ENCODE results near the gene PDE6C. TPM values are rescaled to one million over a fixed set of nuclear protein-coding genes. Genes with fewer than 3 reads are reported as not detected.
A peak's percentile ranks its signal among the peaks of the same experiment; 100 is the strongest.

The PDE6C gene
- total RNA-seq: not detected

GRCh38 chr10:93612311-93612710, at the start of gene PDE6C:
PDE6C (plus strand) TSS chr10:93612537; CDS start chr10:93612726, 189 bp downstream.
- Mint-ChIP-seq H3K4me1 (ENCODE audit: low read depth in 2 of 2) (no peaks in the 10 kb centered on the region), H3K27me3 (peaks cover 13 to 23% of the 10 kb centered on the region in 2 donors), H3K36me3 (no peaks in the 10 kb centered on the region), H3K4me3 (no peak within 1 kb of the TSS), H3K27ac (no peak within 1 kb of the TSS), H3K9me3 (no peaks in the 10 kb centered on the region)
- DNase-seq (ENCODE audit: low spot score): no peak
- ATAC-seq: no peak

GRCh38 chr10:93565446-93565845, 46.9 kb upstream of the PDE6C start:
- no peaks in the 10 kb centered on the region for H3K36me3 Mint-ChIP-seq
- H3K4me1 Mint-ChIP-seq (ENCODE audit: low read depth in 2 of 2): peaks cover 0 to 7% of the 10 kb centered on the region in 2 donors
- DNase-seq (ENCODE audit: low spot score): no peak
- no peak overlapping the region for H3K4me3 Mint-ChIP-seq
- peaks cover 33 to 59% of the 10 kb centered on the region in 2 donors for H3K27me3 Mint-ChIP-seq
- H3K27ac Mint-ChIP-seq: no peak overlapping the region
- no peaks in the 10 kb centered on the region for H3K9me3 Mint-ChIP-seq
- ATAC-seq: no peak

- Mint-ChIP-seq H3K4me1 (ENCODE audit: low read depth in 2 of 2) (peaks cover 0 to 3% of the 10 kb centered on the region in 2 donors), H3K36me3 (no peaks in the 10 kb centered on the region), H3K27me3 (peaks cover 31 to 55% of the 10 kb centered on the region in 2 donors), H3K9me3 (no peaks in the 10 kb centered on the region), H3K27ac (no peak within 1 kb of the TSS), H3K4me3 (no peak within 1 kb of the TSS)
- peak in 1 of 2 donors; percentile 22 for ATAC-seq
- DNase-seq (ENCODE audit: low spot score): no peak
Observed at GRCh38 chr10:93566435-93567276, 45.7 kb upstream of the PDE6C start, which contains the start of gene FFAR4. FFAR4 (plus strand) TSS chr10:93566665; CDS start chr10:93566721, 56 bp downstream.

- DNase-seq (ENCODE audit: low spot score): no peak
- no peaks in the 10 kb centered on the region for H3K9me3 Mint-ChIP-seq
- ATAC-seq: no peak
- no peaks in the 10 kb centered on the region for H3K36me3 Mint-ChIP-seq
- H3K27me3 Mint-ChIP-seq: peaks cover 37 to 56% of the 10 kb centered on the region in 2 donors
- peaks cover 0 to 3% of the 10 kb centered on the region in 2 donors for H3K4me1 Mint-ChIP-seq (ENCODE audit: low read depth in 2 of 2)
- H3K27ac Mint-ChIP-seq: no peak overlapping the region
- H3K4me3 Mint-ChIP-seq: no peak overlapping the region
Observed at GRCh38 chr10:93567277-93568104, 44.8 kb upstream of the PDE6C start.

GRCh38 chr10:93568105-93568390, 44.3 kb upstream of the PDE6C start:
- ATAC-seq (no peak), DNase-seq (ENCODE audit: low spot score) (no peak)
- H3K36me3 Mint-ChIP-seq: no peaks in the 10 kb centered on the region
- peaks cover 42 to 62% of the 10 kb centered on the region in 2 donors for H3K27me3 Mint-ChIP-seq
- no peak overlapping the region for H3K4me3 Mint-ChIP-seq
- H3K27ac Mint-ChIP-seq: no peak overlapping the region
- peaks cover 0 to 3% of the 10 kb centered on the region in 2 donors for H3K4me1 Mint-ChIP-seq (ENCODE audit: low read depth in 2 of 2)
- no peaks in the 10 kb centered on the region for H3K9me3 Mint-ChIP-seq

- ATAC-seq: no peak
Observed at GRCh38 chr10:93570383-93570782, 42.0 kb upstream of the PDE6C start.

GRCh38 chr10:93572606-93573005, 39.7 kb upstream of the PDE6C start:
- H3K27ac Mint-ChIP-seq: no peak overlapping the region
- ATAC-seq (no peak), DNase-seq (ENCODE audit: low spot score) (no peak)
- no peak overlapping the region for H3K4me3 Mint-ChIP-seq
- H3K9me3 Mint-ChIP-seq: no peaks in the 10 kb centered on the region
- H3K27me3 Mint-ChIP-seq: peaks cover 32 to 62% of the 10 kb centered on the region in 2 donors
- H3K36me3 Mint-ChIP-seq: no peaks in the 10 kb centered on the region
- no peaks in the 10 kb centered on the region for H3K4me1 Mint-ChIP-seq (ENCODE audit: low read depth in 2 of 2)

More at GRCh38 chr10:93570383-93570782, 42.0 kb upstream of the PDE6C start:
- Mint-ChIP-seq H3K4me1 (ENCODE audit: low read depth in 2 of 2) (peaks cover 0 to 3% of the 10 kb centered on the region in 2 donors), H3K27me3 (peaks cover 43 to 70% of the 10 kb centered on the region in 2 donors), H3K4me3 (no peak overlapping the region), H3K9me3 (no peaks in the 10 kb centered on the region), H3K36me3 (no peaks in the 10 kb centered on the region), H3K27ac (no peak overlapping the region)
- DNase-seq (ENCODE audit: low spot score): no peak

- no peaks in the 10 kb centered on the region for H3K9me3 Mint-ChIP-seq
- no peaks in the 10 kb centered on the region for H3K4me1 Mint-ChIP-seq (ENCODE audit: low read depth in 2 of 2)
- H3K36me3 Mint-ChIP-seq: no peaks in the 10 kb centered on the region
- peaks cover 29 to 63% of the 10 kb centered on the region in 2 donors for H3K27me3 Mint-ChIP-seq
- DNase-seq (ENCODE audit: low spot score): no peak
- H3K27ac Mint-ChIP-seq: no peak overlapping the region
- no peak for ATAC-seq
- H3K4me3 Mint-ChIP-seq: no peak overlapping the region
Observed at GRCh38 chr10:93573051-93573909, 39.1 kb upstream of the PDE6C start.

GRCh38 chr10:93573924-93574323, 38.4 kb upstream of the PDE6C start:
- Mint-ChIP-seq H3K4me3 (no peak overlapping the region), H3K36me3 (no peaks in the 10 kb centered on the region), H3K27ac (no peak overlapping the region), H3K9me3 (no peaks in the 10 kb centered on the region), H3K27me3 (peaks cover 28 to 63% of the 10 kb centered on the region in 2 donors), H3K4me1 (ENCODE audit: low read depth in 2 of 2) (no peaks in the 10 kb centered on the region)
- ATAC-seq: no peak
- DNase-seq (ENCODE audit: low spot score): no peak

GRCh38 chr10:93576888-93577287, 35.4 kb upstream of the PDE6C start:
- Mint-ChIP-seq H3K4me1 (ENCODE audit: low read depth in 2 of 2) (no peaks in the 10 kb centered on the region), H3K27me3 (peaks cover 23 to 52% of the 10 kb centered on the region in 2 donors), H3K36me3 (no peaks in the 10 kb centered on the region), H3K4me3 (no peak overlapping the region), H3K27ac (no peak overlapping the region), H3K9me3 (peaks cover 4% of the 10 kb centered on the region)
- no peak for ATAC-seq
- no peak for DNase-seq (ENCODE audit: low spot score)

GRCh38 chr10:93577565-93577964, 34.8 kb upstream of the PDE6C start:
- peaks cover 17 to 45% of the 10 kb centered on the region in 2 donors for H3K27me3 Mint-ChIP-seq
- DNase-seq (ENCODE audit: low spot score): no peak
- no peaks in the 10 kb centered on the region for H3K4me1 Mint-ChIP-seq (ENCODE audit: low read depth in 2 of 2)
- no peaks in the 10 kb centered on the region for H3K36me3 Mint-ChIP-seq
- no peak overlapping the region for H3K27ac Mint-ChIP-seq
- no peak for ATAC-seq
- H3K9me3 Mint-ChIP-seq: peaks cover 4% of the 10 kb centered on the region
- no peak overlapping the region for H3K4me3 Mint-ChIP-seq

GRCh38 chr10:93579089-93579488, 33.2 kb upstream of the PDE6C start:
- H3K9me3 Mint-ChIP-seq: peaks cover 4% of the 10 kb centered on the region
- DNase-seq (ENCODE audit: low spot score) (no peak), ATAC-seq (no peak)
- H3K4me3 Mint-ChIP-seq: no peak overlapping the region
- no peaks in the 10 kb centered on the region for H3K4me1 Mint-ChIP-seq (ENCODE audit: low read depth in 2 of 2)
- H3K36me3 Mint-ChIP-seq: no peaks in the 10 kb centered on the region
- H3K27me3 Mint-ChIP-seq: peaks cover 8 to 31% of the 10 kb centered on the region in 2 donors
- no peak overlapping the region for H3K27ac Mint-ChIP-seq

- H3K9me3 Mint-ChIP-seq: peaks cover 4% of the 10 kb centered on the region
- no peak for DNase-seq (ENCODE audit: low spot score)
- no peaks in the 10 kb centered on the region for H3K4me1 Mint-ChIP-seq (ENCODE audit: low read depth in 2 of 2)
- H3K27ac Mint-ChIP-seq: no peak overlapping the region
- no peak overlapping the region for H3K4me3 Mint-ChIP-seq
- no peak for ATAC-seq
- H3K36me3 Mint-ChIP-seq: no peaks in the 10 kb centered on the region
- peaks cover 8 to 24% of the 10 kb centered on the region in 2 donors for H3K27me3 Mint-ChIP-seq
Observed at GRCh38 chr10:93579985-93580711, 32.2 kb upstream of the PDE6C start.

Measured in natural killer cell treated with Interleukin-12 subunit alpha and Interleukin-12 subunit beta and Interleukin-15 and Interleukin-18, amount 100 ng/mL, for 72 hours (primary cell).